Hindlimb muscle (tissue), 1 donor: ENCODE measurements around the gene DYSF. TPM values are rescaled to one million over a fixed set of nuclear protein-coding genes. Genes with fewer than 3 reads are reported as not detected.
"Not testable (repeated sequence)": the region's sequence is repeated elsewhere in the genome, so short reads cannot be mapped to it uniquely, and the experiment has no call there.

Source experiments
- DNase-seq: peaks from one replicate; pipeline ENCODE4 v3.0.0-alpha.2; 2013
- polyA plus RNA-seq: library from polyadenylated mRNA; unstranded; fragments of 120-200 nt; gene quantifications from one replicate; pipeline ENCODE4 v1.2.1, GENCODE V29; 2013; ENCODE audit not compliant: insufficient read length

DYSF gene
- polyA plus RNA-seq, 1 donor: 185 TPM

DNA sequence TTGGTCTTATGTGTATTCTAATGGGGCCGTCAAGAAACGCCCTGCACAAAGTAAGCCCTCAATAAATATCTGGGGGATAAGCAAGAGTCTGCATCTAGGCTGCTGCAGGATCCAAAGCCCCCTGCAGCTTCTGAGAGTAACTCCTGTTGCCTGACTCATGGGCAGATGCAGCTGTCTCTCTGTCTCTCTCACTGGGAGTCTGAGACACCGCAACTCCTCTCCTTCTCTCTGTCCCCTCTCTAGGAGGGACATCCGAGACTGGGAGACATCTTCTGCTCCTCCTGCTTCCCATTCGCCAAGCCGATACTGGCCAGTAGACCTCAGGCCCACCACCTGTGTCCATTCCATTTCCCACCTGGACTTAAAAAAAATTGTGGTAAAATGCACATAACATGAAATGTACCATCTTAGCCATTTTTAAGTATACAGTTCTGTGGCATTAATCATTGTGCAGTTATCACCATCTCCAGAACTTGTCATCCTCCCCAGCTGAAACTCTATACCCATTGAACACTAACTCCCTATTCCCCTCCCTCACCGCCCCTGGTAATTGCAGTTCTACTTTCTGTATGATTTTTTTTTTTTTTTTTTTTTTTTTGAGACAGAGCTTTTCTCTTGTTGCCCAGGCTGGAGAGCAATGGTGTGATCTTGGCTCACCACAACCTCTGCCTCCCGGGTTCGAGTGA, 20.1 kb downstream of the DYSF start:
- no peak for DNase-seq

GRCh38 chr2:71474116-71474743, 20.9 kb downstream of the DYSF start:
- DNase-seq: no peak

DNA sequence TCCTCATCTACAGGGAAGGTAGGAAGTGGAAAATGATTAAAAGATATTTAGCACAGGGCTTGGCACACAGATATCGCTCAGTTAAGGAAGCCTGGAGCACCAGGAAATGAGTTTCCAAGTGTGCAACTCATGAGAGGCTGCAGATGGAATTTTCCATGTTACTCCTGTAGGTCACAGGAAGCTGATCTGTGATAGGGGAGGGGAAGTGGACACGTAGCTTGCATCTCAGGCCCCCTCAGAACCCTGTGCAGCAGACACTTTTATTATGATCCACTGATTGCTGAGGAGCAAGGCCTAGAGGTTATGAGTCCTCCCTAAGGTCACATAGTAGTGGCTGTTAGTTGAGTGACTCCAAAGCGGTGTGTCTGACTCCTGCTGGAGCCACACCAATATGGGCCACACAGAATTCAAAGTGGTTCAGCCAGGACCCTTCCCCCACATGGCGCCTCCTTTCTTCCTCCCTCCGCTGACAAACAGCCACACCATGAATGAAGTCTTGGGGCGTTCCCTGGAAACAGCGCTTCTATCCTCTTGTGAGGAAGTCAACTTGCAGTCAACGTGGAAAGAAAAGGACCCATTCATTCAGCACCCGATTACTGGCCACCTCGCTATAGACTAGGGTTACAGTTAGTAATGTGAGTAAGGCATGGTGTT, 21.5 kb downstream of the DYSF start:
- DNase-seq: no peak

DNA sequence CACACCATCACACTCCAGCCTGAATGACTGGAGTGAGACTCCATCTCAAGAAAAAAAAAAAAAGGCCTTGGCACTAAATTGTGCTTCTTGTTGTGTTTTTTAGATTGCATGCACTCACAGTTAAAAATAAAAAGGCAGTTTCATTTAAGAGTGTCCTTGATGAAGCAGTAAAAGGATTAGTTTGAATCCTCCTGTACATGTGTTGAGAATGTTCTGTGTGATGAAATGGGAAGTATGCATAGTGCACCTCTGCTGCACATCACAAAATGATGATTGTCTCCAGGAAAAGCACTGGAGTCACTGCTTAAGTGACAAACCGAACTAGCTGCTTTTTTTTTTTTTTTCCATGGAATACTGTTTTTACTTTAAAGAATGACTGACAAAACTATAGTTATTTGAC, 23.1 kb downstream of the DYSF start:
- no peak for DNase-seq

GRCh38 chr2:71477231-71477691, 23.9 kb downstream of the DYSF start:
- DNase-seq: no peak

GRCh38 chr2:71478806-71479205, 25.4 kb downstream of the DYSF start:
- no peak for DNase-seq

DNA sequence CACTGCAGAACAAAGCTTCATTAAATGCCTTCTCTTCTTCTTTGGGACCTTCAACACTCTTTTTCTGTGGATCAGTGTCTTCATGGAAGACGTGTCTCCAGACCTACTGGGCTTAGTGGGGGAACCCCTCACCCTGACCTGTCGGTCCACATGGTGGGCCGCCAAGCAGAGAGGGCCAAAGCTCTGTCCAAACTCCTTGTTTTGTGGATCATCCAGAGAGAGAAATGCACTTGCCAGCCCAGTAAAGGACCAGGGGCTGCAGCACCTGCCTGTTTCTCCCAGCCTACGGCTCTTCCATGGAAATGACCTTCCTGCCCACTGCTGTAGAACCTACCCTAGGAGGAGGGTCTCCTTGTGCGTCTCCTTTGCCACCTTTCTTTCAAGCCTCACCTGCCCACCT, 25.9 kb downstream of the DYSF start:
- no peak for DNase-seq

DNA sequence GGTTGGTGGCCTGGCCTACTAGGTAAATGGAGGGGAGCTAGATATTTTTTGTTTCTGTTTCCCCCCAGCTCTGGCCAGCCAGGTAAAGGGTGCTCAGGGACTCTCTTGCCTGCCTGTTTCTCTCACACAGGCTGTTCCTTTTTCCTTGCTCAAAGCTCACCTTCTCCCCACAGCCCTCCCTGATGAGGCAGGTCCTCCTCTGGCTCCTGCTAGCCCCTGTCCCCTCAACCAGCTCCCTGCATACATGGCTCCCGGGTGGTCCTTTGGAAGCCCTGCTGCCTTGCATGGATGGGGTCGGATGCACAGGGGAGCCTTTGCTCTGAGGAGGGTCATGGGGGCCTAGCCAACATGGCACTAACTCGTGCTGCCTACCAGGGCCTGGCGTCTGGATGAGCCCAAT, 27.8 kb downstream of the DYSF start:
- DNase-seq: no peak

DNA sequence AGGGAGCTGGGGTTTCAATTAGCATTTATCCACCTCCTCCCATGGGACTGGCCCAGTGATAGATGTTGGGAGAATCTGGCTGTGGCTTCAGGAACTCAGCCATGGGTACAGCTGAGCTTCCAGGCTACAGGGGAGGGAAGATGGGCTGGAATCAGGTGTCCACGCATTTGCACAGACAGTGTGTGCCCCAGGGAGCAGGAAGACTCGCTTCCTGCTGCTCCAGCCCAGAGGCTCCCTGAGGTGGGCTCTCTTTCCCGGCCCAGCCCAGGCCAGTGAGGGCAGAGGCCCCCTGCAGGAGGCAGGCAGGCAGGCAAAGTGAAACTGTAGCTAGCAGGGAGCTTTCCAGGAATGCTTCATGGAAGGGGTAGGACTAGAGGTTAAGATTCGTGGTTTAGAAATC, 28.7 kb downstream of the DYSF start:
- DNase-seq: no peak

DNA sequence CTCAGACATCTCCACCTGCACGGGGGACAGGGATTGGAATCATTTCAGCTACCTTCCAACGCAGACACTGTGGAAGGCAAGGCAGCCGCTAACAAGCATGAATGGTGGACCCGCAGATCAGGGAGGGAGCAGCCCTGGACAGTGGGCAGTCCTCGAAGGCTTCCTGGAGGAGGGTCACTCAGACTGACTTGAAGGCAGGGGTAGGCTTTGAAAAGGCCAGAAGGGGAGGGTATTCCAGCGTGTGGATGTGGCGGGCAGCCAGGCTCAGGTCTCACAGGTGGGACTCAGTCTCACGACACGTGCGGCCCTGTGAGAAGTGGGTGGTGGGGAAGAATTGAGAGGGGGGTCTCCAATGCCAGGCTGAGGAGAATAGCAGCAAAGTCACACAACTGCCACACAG, 29.9 kb downstream of the DYSF start:
- DNase-seq: no peak

- no peak for DNase-seq
Measured at GRCh38 chr2:71484354-71484753, 31.0 kb downstream of the DYSF start.

GRCh38 chr2:71486881-71487640, 33.7 kb downstream of the DYSF start:
- DNase-seq: no peak

- DNase-seq: not testable (repeated sequence)
Measured at GRCh38 chr2:71491551-71491950, 38.2 kb downstream of the DYSF start.

DNA sequence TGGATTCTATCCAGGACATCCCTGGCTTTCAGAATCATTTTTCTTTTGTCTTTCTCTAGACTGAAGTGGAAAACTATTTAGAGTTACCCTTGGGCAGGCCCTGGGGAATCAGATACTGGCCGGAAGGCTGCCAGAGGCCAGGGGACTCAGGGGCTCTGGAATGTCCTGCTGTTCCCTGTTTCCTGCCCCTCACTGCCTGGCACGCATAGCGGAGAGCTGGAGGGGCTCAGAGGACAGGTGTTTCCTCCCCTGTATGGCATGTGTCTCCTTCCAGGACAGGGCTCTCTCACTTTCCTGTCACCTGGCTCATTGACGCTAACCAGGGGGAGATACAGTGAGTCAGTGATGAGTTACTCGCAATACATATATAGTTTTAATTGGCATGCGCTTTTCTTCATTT, 38.8 kb downstream of the DYSF start:
- DNase-seq: no peak

DNA sequence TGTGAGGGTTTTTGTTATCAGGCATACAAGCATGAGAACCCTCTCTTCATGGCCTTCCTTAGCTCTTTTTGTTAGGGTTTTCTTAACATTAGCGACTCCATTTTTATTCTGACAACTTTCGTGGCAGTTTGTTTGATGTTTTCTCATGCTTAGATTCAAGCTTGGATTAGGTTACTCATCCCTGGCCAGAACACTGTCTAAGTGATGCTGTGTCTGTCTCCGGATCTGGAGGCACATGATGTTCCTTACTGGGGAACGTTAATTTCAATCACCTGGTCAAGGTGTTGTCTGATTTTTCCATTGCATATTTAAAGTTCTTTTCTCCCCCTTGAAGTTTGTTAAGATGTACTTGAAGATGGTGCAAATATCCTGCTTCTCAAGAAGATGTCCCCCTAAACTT, 40.7 kb downstream of the DYSF start:
- DNase-seq: no peak

- DNase-seq: no peak
Measured at GRCh38 chr2:71494523-71495155, 41.3 kb downstream of the DYSF start.

GRCh38 chr2:71496156-71496770, 42.9 kb downstream of the DYSF start:
- DNase-seq: no peak

DNA sequence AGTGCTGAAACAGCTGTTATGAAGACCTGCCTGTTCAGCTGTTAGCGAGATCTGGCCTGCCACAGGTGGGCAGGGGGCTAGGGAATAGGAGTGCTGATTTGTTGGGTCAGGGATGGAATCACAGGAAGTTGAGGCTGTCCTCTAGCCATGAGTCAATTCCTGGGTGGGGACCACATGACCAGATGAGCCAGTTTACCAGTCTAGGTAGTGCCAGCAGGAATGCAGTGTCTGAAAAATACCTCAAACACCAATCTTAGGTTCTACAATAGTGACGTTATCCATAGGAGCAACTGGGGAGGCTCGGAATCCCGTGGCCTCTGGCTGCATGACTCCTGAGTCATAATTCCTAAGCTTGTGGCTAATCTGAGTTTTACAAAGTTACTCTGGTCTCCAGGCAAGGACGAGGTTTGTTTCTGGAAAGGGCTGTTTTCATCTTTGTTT, 44.9 kb downstream of the DYSF start:
- no peak for DNase-seq

DNA sequence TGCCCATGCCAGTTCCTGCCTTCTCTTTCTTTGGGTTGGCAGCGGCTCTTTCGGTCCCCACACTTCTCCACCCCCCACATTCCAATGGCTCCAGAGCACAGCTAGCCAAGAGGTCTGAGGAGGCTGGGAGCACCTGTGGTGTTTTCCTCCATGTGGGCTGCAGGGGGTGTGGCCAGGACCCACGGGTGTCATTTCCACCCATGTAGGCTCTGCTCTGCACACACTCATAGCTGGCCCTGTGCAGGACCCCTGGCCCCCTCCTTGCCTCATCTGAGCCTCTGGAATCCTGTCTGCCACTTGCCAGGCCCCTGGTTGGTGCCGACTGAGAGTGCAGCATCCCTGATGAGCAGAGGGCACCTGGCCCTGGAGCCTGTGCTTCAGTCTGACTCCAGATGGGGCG, 46.3 kb downstream of the DYSF start:
- no peak for DNase-seq

- no peak for DNase-seq
Measured at GRCh38 chr2:71500426-71501079, 47.2 kb downstream of the DYSF start.

GRCh38 chr2:71502941-71503738, 49.8 kb downstream of the DYSF start:
- DNase-seq: no peak
